ENCODE data around the gene ETV6.
"Not testable (repeated sequence)": the region's sequence is repeated elsewhere in the genome, so short reads cannot be mapped to it uniquely, and the experiment has no call there.

The ETV6 gene

GRCh38 chr12:11676052-11676451 is 26.6 kb downstream of the ETV6 start:
- H3K4me3 ChIP-seq (ENCODE audit: low read depth in 1 of 2, low read length in 1 of 2): no peak overlapping the region
- H3K4me1 ChIP-seq (ENCODE audit: control insufficient read depth in 1 of 2, insufficient read depth in 1 of 2, low read depth in 1 of 2, low read length in 1 of 2): peaks cover 36 to 38% of the 10 kb centered on the region in 2 experiments
- H3K9me3 ChIP-seq: no peaks in the 10 kb centered on the region
- H3K27me3 ChIP-seq: no peaks in the 10 kb centered on the region
- peaks cover 5% of the 10 kb centered on the region for H3K36me3 ChIP-seq
- H3K27ac ChIP-seq: peak overlapping the region; percentile 21
- TF ChIP-seq CTCF (IDR thresholded peaks at IDR 0.05): no peak

- TF ChIP-seq CTCF (IDR thresholded peaks at IDR 0.05): no peak
- Histone ChIP-seq H3K9me3 (no peaks in the 10 kb centered on the region), H3K4me3 (ENCODE audit: low read depth in 1 of 2, low read length in 1 of 2) (no peak overlapping the region), H3K36me3 (peaks cover 5% of the 10 kb centered on the region), H3K27me3 (no peaks in the 10 kb centered on the region), H3K27ac (peak overlapping the region; percentile 28), H3K4me1 (ENCODE audit: control insufficient read depth in 1 of 2, insufficient read depth in 1 of 2, low read depth in 1 of 2, low read length in 1 of 2) (peaks cover 29 to 35% of the 10 kb centered on the region in 2 experiments)
Measured at GRCh38 chr12:11677093-11677492, 27.6 kb downstream of the ETV6 start.

GRCh38 chr12:11677752-11678151 is 28.3 kb downstream of the ETV6 start:
- H3K36me3 ChIP-seq: peaks cover 5% of the 10 kb centered on the region
- no peaks in the 10 kb centered on the region for H3K27me3 ChIP-seq
- H3K9me3 ChIP-seq: no peaks in the 10 kb centered on the region
- H3K4me3 ChIP-seq (ENCODE audit: low read depth in 1 of 2, low read length in 1 of 2): no peak overlapping the region
- no peak overlapping the region for H3K27ac ChIP-seq
- TF ChIP-seq CTCF (IDR thresholded peaks at IDR 0.05): no peak
- peaks cover 23 to 28% of the 10 kb centered on the region in 2 experiments for H3K4me1 ChIP-seq (ENCODE audit: control insufficient read depth in 1 of 2, insufficient read depth in 1 of 2, low read depth in 1 of 2, low read length in 1 of 2)

DNA sequence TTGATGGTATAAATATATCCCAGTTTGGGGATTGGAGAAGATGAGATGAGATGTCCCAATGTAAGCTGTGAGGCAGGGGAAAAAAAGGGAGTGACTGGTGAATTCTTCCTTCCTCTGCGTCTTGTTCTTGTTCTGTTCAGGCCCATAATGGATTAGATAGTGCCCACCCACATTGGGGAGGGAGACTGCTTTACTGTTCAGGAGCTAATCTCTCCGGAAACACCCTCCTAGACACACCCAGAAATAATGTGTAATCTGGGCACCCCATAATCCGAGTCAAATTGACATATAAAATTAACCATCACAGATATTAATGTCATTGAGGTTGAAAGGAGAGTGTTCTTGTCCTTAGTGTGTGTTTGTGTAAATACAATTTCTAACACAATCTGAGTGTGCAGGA is 29.3 kb downstream of the ETV6 start:
- Histone ChIP-seq H3K4me3 (ENCODE audit: low read depth in 1 of 2, low read length in 1 of 2) (no peak overlapping the region), H3K27ac (no peak overlapping the region), H3K4me1 (ENCODE audit: control insufficient read depth in 1 of 2, insufficient read depth in 1 of 2, low read depth in 1 of 2, low read length in 1 of 2) (peaks cover 17 to 21% of the 10 kb centered on the region in 2 experiments)

DNA sequence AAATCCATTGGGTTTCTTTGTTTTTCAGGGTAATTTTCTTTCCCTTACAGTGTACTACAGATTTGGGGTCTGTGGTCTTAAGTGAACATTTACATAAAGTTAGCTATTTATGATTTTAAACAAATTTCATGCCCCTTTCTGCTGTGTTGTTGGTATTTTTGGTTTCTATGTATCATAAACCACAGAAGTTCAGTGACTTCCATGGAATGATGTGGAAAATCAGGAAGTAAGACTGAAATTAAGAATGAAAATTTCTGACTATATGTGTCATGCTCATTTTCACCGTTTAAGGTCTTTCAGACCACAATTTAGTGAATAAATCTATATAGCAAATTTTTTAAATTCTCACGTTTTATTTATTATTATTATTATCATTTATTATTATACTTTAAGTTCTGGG is 31.7 kb downstream of the ETV6 start:
- no peak for TF ChIP-seq CTCF (IDR thresholded peaks at IDR 0.05)
- H3K27me3 ChIP-seq: no peaks in the 10 kb centered on the region
- no peak overlapping the region for H3K4me3 ChIP-seq (ENCODE audit: low read depth in 1 of 2, low read length in 1 of 2)
- peaks cover 5% of the 10 kb centered on the region for H3K36me3 ChIP-seq
- no peaks in the 10 kb centered on the region for H3K9me3 ChIP-seq
- H3K4me1 ChIP-seq (ENCODE audit: control insufficient read depth in 1 of 2, insufficient read depth in 1 of 2, low read depth in 1 of 2, low read length in 1 of 2): peaks cover 24 to 29% of the 10 kb centered on the region in 2 experiments
- H3K27ac ChIP-seq: no peak overlapping the region

More for the DNA sequence above, 29.3 kb downstream of the ETV6 start:
- Histone ChIP-seq H3K9me3 (no peaks in the 10 kb centered on the region), H3K27me3 (no peaks in the 10 kb centered on the region), H3K36me3 (peaks cover 5% of the 10 kb centered on the region)
- no peak for TF ChIP-seq CTCF (IDR thresholded peaks at IDR 0.05)

DNA sequence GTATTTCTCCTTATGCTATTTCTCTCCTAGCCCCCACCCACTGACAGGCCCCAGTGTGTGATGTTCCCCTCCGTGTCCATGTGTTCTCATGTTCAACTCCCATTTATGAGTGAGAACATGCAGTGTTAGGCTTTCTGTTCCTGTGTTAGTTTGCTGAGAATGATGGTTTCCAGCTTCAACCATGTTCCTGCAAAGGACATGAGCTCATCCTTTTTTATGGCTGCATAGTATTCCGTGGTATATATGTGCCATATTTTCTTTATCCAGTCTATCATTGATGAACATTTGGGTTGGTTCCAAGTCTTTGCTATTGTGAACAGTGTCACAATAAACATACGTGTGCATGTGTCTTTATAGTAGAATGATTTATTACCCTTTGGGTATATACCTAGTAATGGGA is 32.2 kb downstream of the ETV6 start:
- H3K27ac ChIP-seq; H3K27me3 ChIP-seq; H3K36me3 ChIP-seq; H3K9me3 ChIP-seq; H3K4me3 ChIP-seq (ENCODE audit: low read depth in 1 of 2, low read length in 1 of 2): not testable (repeated sequence)
- H3K4me1 ChIP-seq (ENCODE audit: control insufficient read depth in 1 of 2, insufficient read depth in 1 of 2, low read depth in 1 of 2, low read length in 1 of 2): peaks cover 25 to 29% of the 10 kb centered on the region in 2 experiments
